Endometrium (tissue), 2 donors: Measurements from ENCODE around the gene VSIR.

Source experiments
- FAIRE-seq: peaks from 2 replicates; lab custom pipeline; 2012; peaks lifted over from hg19 to GRCh38; lab: Jason Lieb, UNC
- donor health status: control.
- donor health status: control.

Gene VSIR

GRCh38 chr10:71773221-71773971, at the start of gene VSIR:
TSS of gene VSIR (minus strand) at chr10:71773520. CDS start at chr10:71773439, 81 bp downstream.
- no peak for FAIRE-seq

DNA sequence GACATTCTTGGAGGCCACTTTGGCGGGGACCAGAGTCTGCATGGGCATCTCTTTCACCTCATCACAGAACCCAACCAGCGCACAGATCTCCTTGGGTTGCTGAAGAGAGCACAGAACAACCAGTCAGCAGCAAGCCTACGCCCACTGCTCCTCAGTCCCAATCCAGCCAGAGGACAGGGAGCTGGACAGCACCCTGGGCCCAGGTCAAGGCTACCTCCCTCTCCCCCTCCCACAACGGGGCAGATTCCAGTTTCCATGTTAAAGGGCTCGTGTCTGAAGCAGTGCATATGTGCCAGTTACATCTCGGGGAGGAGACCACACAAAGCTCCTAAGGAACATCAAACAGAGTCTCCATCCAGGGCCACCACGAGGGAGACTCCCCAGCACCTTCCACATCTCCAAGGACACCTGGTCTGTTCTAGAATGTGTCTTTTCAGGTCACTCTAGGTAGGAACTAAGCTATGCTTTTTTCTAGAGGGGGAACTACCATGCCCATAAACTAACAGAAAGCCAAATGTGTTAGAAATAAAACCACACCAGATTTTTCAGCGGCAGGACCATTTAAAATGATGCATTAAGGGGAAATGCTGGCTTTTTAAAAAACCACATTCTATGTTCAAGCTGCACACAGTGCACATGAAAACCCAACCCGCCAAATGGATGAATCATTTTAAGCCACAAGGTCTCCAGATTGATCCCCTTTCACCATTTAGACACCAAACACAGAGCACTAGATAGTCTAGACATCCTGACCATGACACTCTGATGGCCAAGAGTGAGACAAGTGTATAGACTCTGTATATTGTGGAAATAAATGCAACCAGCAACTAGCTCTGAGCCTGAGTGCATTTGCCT, 48.8 kb upstream of the VSIR start:
- no peak for FAIRE-seq

GRCh38 chr10:71820966-71821365, 47.6 kb upstream of the VSIR start:
- FAIRE-seq: no peak

DNA sequence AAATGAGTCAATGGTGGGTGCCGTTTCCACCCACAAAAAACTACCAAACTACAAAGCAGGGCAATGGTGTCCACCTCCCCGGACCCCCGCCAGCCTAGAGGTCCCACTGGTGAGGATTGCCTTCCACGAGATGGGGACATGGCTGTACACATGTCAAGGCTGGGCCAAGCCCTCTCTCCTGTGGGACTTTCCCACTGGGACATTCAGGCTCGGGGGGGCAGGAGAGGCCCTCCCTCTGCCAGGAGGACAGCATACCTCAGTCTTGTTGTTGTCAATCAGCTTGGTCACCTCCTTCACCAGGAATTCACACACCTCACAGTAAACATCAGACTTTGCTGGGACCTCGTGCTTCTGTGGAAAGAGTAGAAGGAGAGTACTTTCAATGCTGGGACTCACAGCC, 46.7 kb upstream of the VSIR start:
- FAIRE-seq: no peak

DNA sequence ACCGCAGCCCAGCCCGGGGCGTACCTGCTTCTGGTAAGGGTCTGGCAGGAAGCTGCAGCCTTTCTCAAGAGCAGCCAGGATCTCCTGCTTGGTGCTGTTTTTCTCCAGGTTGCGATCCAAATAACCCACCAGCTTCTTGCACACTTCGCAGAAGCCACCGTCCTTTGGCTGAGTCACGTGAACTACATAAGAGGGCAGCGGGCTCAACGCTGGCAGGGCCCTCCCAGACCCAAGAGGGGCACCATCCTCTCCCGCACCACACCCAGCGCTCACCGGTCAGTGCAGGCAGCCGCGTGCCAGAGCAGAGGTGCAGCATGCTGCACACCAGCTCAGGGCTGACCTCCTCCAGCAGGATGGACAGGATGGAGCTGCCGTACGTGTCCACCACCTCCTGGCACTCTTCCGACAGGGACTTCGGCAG, 46.1 kb upstream of the VSIR start:
- FAIRE-seq: no peak

GRCh38 chr10:71818674-71819260, 45.4 kb upstream of the VSIR start:
- FAIRE-seq: no peak

DNA sequence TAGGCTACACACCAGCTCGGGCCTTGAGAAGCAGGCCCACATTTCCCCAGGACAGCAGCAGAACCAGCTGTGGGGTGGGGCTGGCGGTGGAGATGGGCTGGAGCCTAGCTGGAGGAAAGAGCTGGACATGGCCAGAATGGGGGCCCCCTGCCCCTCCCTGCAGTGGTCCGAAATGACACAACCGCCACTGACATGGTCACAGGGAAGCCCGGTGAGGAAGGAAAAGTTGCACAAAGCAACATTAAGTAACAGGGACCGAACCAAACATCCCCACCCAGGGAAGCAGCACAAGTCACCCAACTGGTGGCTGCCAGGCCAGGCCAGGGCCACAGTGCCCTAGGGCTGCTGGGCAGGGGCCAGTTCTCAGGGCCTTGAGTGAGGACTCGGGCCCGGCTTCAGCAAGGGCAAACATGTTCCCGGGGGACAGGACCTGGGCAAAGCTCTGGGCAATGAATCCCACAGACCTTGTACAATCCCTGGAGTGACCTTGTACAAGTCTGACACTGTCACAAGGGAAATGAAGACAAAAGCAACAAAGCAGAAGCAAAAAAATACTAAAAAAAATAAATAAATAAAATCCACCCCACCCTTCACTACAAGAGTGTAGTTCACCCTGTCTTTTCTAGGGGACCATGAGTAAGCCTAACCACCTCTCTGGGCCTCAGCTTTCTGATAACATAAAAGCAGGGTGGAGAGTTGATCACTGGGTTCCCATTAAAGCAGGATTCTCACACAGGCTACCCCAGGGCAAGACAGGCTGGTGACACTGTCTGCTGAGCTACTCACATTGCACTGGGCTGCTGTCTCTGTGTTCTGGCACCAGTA, 44.7 kb upstream of the VSIR start:
- FAIRE-seq: no peak

DNA sequence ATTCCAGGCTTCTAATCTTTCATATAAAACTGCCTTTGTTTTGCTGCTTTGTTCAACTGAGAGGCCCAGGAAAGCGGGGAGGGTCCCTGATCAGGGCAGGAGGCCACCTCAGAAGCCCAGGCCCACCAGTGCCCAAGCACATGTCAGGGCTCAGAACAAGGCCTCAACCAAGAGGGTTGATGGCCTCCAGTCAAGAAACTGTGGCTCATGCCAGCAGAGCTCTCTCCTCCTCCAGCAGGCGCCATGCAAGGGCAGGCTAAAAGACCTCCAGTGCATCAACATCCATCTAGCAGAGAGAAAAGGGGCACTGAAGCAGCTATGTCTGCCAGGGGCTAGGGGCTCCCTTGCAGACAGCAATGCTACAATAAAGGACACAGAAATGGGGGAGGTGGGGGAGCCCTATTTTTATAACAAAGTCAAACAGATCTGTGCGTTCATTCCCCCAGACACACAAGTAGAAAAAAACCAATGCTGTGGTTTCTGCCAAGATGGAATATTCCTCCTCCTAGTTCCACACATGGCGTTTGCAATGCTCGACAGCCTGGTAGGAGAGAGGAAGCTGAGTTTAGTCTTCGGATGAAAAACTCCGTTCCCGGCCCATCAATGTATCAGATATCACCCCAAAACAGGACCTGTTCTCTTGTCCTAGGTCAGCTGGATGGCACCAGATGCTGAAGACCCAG, 43.8 kb upstream of the VSIR start:
- no peak for FAIRE-seq

- FAIRE-seq: no peak
Observed at GRCh38 chr10:71816421-71816851, 43.1 kb upstream of the VSIR start.

GRCh38 chr10:71815515-71816130, 42.3 kb upstream of the VSIR start:
- FAIRE-seq: no peak

DNA sequence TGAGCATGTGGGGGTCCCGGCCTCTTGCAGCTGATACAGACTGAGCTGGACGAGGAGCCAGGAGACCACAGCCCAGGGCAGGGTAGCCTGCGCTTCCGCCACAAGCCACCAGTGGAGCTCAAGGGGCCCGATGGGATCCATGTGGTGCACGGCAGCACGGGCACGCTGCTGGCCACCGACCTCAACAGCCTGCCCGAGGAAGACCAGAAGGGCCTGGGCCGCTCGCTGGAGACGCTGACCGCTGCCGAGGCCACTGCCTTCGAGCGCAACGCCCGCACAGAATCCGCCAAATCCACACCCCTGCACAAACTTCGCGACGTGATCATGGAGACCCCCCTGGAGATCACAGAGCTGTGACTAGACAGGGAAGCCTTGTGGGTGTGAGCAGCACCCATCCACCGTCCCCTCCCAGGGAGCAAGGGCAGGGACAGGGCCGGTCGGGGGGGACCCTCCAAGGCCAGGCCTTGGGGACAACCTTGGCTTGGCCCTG, 41.6 kb upstream of the VSIR start:
- no peak for FAIRE-seq

DNA sequence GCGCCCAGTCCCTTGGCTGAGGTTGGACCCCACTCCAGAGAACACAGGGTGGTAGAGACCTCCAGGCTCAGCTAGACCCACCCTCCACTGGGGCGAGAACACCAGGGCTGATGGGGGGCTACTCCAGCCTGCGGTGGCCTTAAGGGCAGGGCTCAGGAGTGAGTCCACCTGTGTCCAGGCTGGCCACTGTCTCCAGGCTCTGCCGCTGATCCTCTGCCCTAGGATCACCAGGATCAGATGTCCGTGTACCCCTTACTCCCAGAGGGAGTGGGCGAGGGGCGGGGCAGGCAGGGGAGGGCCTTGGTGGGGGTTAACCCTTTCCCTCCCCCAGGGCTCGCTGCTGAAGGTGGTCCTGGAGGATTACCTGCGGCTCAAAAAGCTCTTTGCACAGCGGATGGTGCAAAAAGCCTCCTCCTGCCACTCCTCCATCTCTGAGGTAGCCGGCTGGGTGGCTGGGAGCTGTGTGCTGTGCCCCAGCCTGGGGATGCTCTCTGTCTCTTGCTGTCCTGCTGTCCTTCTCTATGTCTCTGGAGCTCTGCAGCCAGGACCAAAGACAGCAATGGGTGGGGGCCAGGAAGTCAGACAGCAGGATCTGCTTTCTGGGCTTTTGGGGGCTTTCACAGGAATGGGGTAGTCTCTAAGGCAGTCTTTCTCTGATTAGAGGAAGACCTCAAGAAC, 39.7 kb upstream of the VSIR start:
- FAIRE-seq: no peak

DNA sequence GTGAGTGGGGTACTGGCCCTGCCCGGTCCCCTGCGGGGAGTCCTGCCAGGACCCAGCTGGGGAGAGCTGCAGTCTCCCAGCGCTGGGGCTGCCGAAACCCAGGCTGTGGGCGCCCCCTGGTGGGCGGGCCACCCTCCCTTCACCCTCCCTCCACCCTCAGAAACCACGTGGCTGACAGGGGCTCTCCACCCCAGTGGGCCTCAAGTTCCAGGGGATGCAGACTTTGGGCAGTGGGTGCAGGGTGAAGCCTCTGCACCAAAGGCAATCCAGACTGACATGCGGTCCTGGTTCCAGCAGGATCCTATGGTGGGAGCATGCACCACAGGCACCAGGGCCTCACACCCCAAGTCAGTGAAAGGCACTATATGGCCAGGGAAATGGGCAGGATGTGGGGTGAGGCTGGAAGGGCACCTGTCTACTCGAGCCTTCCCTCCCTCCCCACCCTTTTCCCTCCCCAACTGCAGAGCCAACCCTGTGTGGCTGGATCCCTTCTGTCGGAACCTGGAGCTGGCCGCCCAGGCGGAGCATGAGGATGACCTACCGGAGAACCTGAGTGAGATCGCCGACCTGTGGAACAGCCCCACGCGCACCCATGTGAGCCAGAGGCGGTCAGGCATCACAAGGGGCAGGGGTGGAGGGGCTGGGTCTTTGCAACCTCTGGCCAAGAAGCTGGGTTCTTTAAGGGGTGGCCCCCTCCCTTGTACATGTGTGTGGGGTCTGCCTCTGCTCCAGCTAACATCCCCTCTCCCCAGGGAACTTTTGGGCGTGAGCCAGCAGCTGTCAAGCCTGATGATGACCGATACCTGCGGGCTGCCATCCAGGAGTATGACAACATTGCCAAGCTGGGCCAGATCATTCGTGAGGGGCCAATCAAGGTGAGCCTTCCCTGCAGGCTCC, 38.9 kb upstream of the VSIR start:
- no peak for FAIRE-seq

DNA sequence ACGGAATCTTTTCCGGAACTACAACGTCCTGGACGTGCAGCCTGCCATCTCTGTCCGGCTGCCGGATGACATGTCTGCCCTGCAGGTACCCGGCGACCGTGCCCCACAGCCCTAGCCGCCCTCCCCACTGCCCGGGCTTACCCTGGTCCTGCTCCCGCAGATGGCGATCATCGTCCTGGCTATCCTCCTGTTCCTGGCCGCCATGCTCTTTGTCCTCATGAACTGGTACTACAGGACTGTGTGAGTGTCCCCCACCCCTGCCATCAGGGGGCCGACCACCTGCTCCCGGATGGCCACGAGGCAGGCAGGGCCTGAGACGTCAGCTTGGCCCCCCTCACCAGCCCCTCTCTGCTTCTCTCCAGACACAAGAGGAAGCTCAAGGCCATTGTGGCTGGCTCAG, 38.0 kb upstream of the VSIR start:
- no peak for FAIRE-seq

DNA sequence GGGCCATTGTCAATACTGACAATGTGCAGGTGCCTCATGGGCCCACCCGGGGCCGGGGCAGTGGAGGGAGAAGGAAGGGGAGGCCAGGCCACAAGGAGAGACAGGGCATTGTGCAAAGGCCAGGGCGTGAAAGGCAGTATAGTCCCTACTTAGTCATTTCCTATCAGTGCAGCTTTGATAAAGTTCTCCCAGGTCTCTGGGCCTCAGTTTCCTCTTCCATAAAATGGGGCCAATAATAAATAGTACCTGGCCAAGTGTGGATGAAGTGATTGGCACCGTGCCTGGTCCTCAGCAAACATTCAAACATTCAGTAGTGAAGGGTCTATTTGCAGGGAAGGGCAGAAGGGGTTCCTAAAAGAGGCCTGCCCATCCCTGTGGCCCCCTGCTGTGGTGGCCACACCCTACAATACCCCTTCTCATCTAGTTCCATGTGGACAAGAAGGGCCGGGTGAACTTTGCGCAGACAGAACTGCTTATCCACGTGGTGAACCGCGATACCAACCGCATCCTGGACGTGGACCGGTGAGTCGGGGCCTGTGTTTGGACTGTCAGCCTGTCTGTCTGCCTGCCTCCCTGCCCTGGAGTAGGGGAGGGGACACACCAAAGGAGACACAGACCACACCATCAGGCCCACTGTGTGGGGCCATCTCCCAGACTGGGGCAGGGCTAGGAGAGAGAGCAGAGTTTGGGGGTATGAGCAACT, 36.9 kb upstream of the VSIR start:
- FAIRE-seq: no peak

- FAIRE-seq: no peak
Observed at GRCh38 chr10:71809628-71810027, 36.3 kb upstream of the VSIR start.

- no peak for FAIRE-seq
Observed at GRCh38 chr10:71807557-71808510, 34.5 kb upstream of the VSIR start.
